Neuronal stem cell (in vitro differentiated cells): ENCODE results near the gene LKAAEAR1. TPM values are rescaled to one million over a fixed set of nuclear protein-coding genes. Genes with fewer than 3 reads are reported as not detected.
A peak's percentile ranks its signal among the peaks of the same experiment; 100 is the strongest.

Experiments used
- DNase-seq: peaks from one replicate; pipeline ENCODE4 v3.0.0-alpha.2; 2013; ENCODE audit warnings: low spot score
- H2AFZ ChIP-seq: one replicate; pipeline ENCODE4 v1.6.1; 2013; ENCODE audit warnings: mild to moderate bottlenecking, low read length, inconsistent platforms
- H2AK5ac ChIP-seq: 2 replicates; pipeline ENCODE4 v1.6.1; 2013; ENCODE audit warnings: low read depth, mild to moderate bottlenecking, inconsistent platforms, low read length, moderate library complexity, mixed read lengths
- H2BK120ac ChIP-seq: 2 replicates; pipeline ENCODE4 v1.6.1; 2013; ENCODE audit warnings: low read depth, mild to moderate bottlenecking, inconsistent platforms, low read length, moderate library complexity, mixed read lengths
- H2BK12ac ChIP-seq: one replicate; pipeline ENCODE4 v1.6.1; 2013; ENCODE audit warnings: low read length, inconsistent platforms
- H2BK15ac ChIP-seq: 2 replicates; pipeline ENCODE4 v1.6.1; 2013; ENCODE audit warnings: mild to moderate bottlenecking, low read length, inconsistent platforms, mixed read lengths
- H2BK5ac ChIP-seq: one replicate; pipeline ENCODE4 v1.6.1; 2013; ENCODE audit warnings: inconsistent platforms, mild to moderate bottlenecking, low read length, moderate library complexity
- H3K14ac ChIP-seq: one replicate; pipeline ENCODE4 v1.6.1; 2013; ENCODE audit warnings: low read length, inconsistent platforms
- H3K18ac ChIP-seq: 2 replicates; pipeline ENCODE4 v1.6.1; 2013; ENCODE audit warnings: low read length, inconsistent platforms
- H3K23ac ChIP-seq: 2 replicates; pipeline ENCODE4 v1.6.1; 2013; ENCODE audit warnings: low read depth, mild to moderate bottlenecking, mixed read lengths, low read length, inconsistent platforms; ENCODE audit not compliant: poor library complexity
- H3K27ac ChIP-seq: replicated peaks from 3 replicates; pipeline ENCODE4 v1.5.1; 2013; ENCODE audit warnings: low read length, inconsistent platforms
- H3K27me3 ChIP-seq, 3 experiments: 2 replicates each; pipeline ENCODE4 v1.6.1; 2013; ENCODE audit warnings: low read length in 3 of 3, mild to moderate bottlenecking in 2 of 3, inconsistent platforms in 1 of 3, low read depth in 1 of 3, mixed read lengths in 1 of 3, moderate library complexity in 1 of 3; ENCODE audit not compliant: control insufficient read depth in 3 of 3, insufficient read depth in 3 of 3
- H3K36me3 ChIP-seq, 2 donors: replicated peaks in 1 of 2; 2 replicates each; pipeline ENCODE4 v1.6.1; 2013; ENCODE audit warnings: low read length in 2 of 2; ENCODE audit not compliant: control insufficient read depth in 2 of 2, insufficient read depth in 2 of 2
- H3K4ac ChIP-seq: 2 replicates; pipeline ENCODE4 v1.6.1; 2013; ENCODE audit warnings: inconsistent platforms, mild to moderate bottlenecking, low read length, moderate library complexity
- H3K4me1 ChIP-seq, 2 donors: 1 replicate in 1 of 2; 2 replicates in 1 of 2; pipeline ENCODE4 v1.6.1; 2013; ENCODE audit warnings: low read length in 2 of 2, low read depth in 1 of 2; ENCODE audit not compliant: control insufficient read depth in 2 of 2, insufficient read depth in 1 of 2
- H3K4me2 ChIP-seq: one replicate; pipeline ENCODE4 v1.6.1; 2013; ENCODE audit warnings: mild to moderate bottlenecking, low read length, inconsistent platforms; ENCODE audit not compliant: insufficient read depth, poor library complexity, severe bottlenecking
- H3K4me3 ChIP-seq, 2 donors: 2 replicates each; pipeline ENCODE4 v1.5.1; 2013; ENCODE audit warnings: low read length in 2 of 2, mild to moderate bottlenecking in 2 of 2, inconsistent platforms in 1 of 2, moderate library complexity in 1 of 2
- H3K79me1 ChIP-seq: one replicate; pipeline ENCODE4 v1.6.1; 2013; ENCODE audit warnings: low read depth, mild to moderate bottlenecking, inconsistent platforms, low read length, moderate library complexity
- H3K9ac ChIP-seq: one replicate; pipeline ENCODE4 v1.6.1; 2013; ENCODE audit warnings: mild to moderate bottlenecking, low read depth, low read length, inconsistent platforms; ENCODE audit not compliant: poor library complexity
- H3K9me3 ChIP-seq, 2 donors: replicated peaks in 1 of 2; 2 replicates each; pipeline versions ENCODE3 to v1.6.1; 2013; ENCODE audit warnings: low read length in 2 of 2, mild to moderate bottlenecking in 2 of 2, inconsistent platforms in 1 of 2, low read depth in 1 of 2, mixed read lengths in 1 of 2, moderate library complexity in 1 of 2; ENCODE audit not compliant: control insufficient read depth in 2 of 2, insufficient read depth in 1 of 2
- H4K8ac ChIP-seq: one replicate; pipeline ENCODE4 v1.6.1; 2013; ENCODE audit warnings: low read depth, mild to moderate bottlenecking, inconsistent platforms, low read length, moderate library complexity
- H4K91ac ChIP-seq: one replicate; pipeline ENCODE4 v1.6.1; 2013; ENCODE audit warnings: low read length, low read depth, mild to moderate bottlenecking, inconsistent platforms; ENCODE audit not compliant: poor library complexity
- WGBS, 2 donors: extraction: QIAGEN DNeasy Blood & Tissue Kit; methylation state at CpG; one replicate each; pipeline ENCODE4 v1.1.7; 2013; ENCODE audit warnings: missing lambda C conversion rate in 2 of 2, mixed read lengths in 1 of 2; ENCODE audit not compliant: insufficient read length in 2 of 2, insufficient replicate concordance in 1 of 2; ENCODE audit errors: extremely low coverage in 2 of 2; 5-methylcytosine and 5-hydroxymethylcytosine counted together
- small RNA-seq: library from polyadenylated mRNA; stranded (forward); fragments of <200 nt; extraction: miRNeasy Mini kit (QIAGEN cat#:217004); gene quantifications from one replicate; pipeline ENCODE3, GENCODE V24; 2013; ENCODE audit not compliant: insufficient read depth

Gene LKAAEAR1

DNA sequence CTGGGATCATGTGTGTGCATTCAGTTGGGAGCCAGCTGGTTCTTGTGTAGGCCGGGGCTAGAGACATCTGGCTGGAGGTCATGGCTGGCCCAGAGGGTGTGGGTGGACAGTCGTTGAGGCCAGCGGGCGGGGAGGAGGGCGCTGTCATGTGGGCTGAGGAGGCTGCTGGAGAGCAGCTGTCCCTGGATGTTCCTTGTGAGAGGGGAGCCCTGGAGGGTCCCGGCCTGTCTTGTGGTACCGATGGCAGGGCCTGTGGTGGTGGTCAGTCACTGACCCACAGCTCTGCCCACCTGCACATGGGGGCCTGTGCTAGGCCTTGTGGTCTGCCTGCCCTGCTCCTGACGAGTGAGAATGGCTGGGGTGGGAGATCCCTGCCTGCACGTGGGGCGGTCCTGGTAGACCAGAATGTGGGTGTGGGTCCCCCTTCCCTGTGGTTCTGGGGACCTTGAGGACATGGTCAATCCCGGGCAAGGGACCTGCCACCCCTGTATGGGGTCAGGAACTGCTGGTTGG, 50.2 kb downstream of the LKAAEAR1 start:
- no peak overlapping the region for H2AK5ac ChIP-seq
- H3K9ac ChIP-seq = no peak overlapping the region
- H4K8ac ChIP-seq = no peak overlapping the region
- H3K23ac ChIP-seq = peak overlapping the region; percentile 65
- peaks cover 35 to 58% of the 10 kb centered on the region in 2 donors for H3K36me3 ChIP-seq
- no peak overlapping the region for H2BK120ac ChIP-seq
- H3K9me3 ChIP-seq = no peaks in the 10 kb centered on the region
- H2AFZ ChIP-seq = no peak overlapping the region
- H3K18ac ChIP-seq = no peak overlapping the region
- H3K79me1 ChIP-seq = peaks cover 2% of the 10 kb centered on the region
- H3K4me3 ChIP-seq = no peak overlapping the region
- no peak overlapping the region for H3K4ac ChIP-seq
- peaks cover 4 to 23% (median 10%) of the 10 kb centered on the region in 3 experiments for H3K27me3 ChIP-seq
- H3K4me1 ChIP-seq = peaks cover 10 to 12% of the 10 kb centered on the region in 2 donors
- no peak overlapping the region for H2BK5ac ChIP-seq
- no peak overlapping the region for H2BK12ac ChIP-seq
- no peak overlapping the region for H3K14ac ChIP-seq
- whole genome bisulfite sequencing, 2 donors = no CpG with 5 or more reads among the region's 11 CpGs
- no peak overlapping the region for H3K4me2 ChIP-seq
- DNase-seq = no peak
- no peak overlapping the region for H3K27ac ChIP-seq
- no peak overlapping the region for H4K91ac ChIP-seq
- H2BK15ac ChIP-seq = peak overlapping the region; percentile 17

Small RNA genes lying within 50 kb of the gene (small RNA-seq; reads per million reads assigned to genes)
- gene AL355803.1 (not detected), gene MIR6813 (not detected)
